22Rv1 (cell line): ENCODE measurements around the gene GLB1L3.

Experiments used
- H3K27ac ChIP-seq: fragments of 450-650 bp; 2 replicates; pipeline ENCODE4 v1.5.1; 2017
- CTCF ChIP-seq: fragments of 450-650 bp; IDR thresholded peaks from 2 replicates; pipeline ENCODE4 v1.5.1; 2017; ENCODE audit warnings: mild to moderate bottlenecking
- ZFX ChIP-seq: fragments of 450-650 bp; IDR thresholded peaks from 2 replicates; pipeline ENCODE4 v1.6.1; 2017; ENCODE audit warnings: antibody characterized with exemption, borderline replicate concordance

Gene GLB1L3

DNA sequence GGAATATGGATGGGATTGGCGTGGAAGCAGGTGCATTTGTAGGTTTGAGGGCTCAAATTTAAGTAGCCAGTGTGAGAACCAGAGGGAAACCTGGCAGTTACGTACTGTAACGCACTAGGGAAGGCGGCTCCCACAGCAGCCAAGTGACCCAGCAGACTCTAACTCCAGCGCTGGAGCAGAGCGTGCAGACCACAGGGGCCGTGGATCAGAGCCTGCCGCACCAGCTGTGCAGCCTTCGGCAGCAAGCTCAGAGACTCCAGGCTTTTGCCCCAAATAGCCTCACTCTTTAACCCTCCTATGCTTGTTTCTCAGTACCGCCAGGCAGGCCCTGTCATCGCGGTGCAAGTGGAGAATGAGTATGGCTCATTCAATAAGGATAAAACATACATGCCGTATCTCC lies 12.3 kb downstream of the GLB1L3 start:
- TF ChIP-seq CTCF, result no peak
- TF ChIP-seq ZFX, result no peak
- no peak overlapping the region for H3K27ac ChIP-seq

GRCh38 chr11:134289167-134289566 lies 13.0 kb downstream of the GLB1L3 start:
- TF ChIP-seq CTCF (no peak), ZFX (no peak)
- H3K27ac ChIP-seq, result no peak overlapping the region

DNA sequence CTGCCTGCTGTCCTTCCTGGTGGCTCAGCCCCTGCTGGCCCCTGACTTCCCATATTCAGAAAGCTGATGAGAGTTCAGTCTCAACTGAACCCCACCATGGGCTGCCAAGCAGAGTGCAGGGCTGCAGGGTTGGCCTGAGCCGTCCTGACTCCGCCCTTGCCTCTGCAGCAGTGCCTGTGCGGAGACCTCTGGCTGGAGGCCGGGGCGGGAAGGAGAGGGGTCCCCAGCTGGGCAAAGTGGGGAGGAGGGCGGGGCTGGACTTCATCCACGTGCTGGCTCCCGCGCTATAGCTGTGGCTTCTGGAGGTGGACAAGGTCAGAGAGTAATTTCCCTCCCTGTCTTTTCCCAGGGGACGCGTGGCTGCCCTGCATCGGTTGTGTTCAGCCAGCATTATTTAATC lies 13.6 kb downstream of the GLB1L3 start:
- H3K27ac ChIP-seq, result no peak overlapping the region
- TF ChIP-seq CTCF (no peak), ZFX (no peak)

- TF ChIP-seq ZFX (no peak), CTCF (no peak)
- no peak overlapping the region for H3K27ac ChIP-seq
Observed at GRCh38 chr11:134290646-134291045, 14.5 kb downstream of the GLB1L3 start.

DNA sequence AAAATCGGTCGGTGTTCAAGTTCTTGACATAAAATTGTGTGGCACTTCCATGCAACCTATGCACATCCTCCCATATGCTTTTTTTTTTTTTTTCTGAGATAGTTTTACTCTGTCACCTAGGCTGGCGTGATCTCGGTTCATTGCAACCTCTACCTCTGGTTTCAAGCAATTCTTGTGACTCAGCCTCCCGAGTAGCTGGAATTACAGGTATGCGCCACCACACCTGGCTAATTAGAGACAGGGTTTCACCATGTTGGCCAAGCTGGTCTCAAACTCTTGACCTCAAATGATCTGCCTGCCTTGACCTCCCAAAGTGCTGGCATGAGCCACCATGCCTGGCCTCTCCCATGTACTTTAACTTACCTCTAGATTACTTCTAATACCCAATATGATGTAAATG lies 15.0 kb downstream of the GLB1L3 start:
- no peak overlapping the region for H3K27ac ChIP-seq
- TF ChIP-seq ZFX, result no peak
- no peak for TF ChIP-seq CTCF

DNA sequence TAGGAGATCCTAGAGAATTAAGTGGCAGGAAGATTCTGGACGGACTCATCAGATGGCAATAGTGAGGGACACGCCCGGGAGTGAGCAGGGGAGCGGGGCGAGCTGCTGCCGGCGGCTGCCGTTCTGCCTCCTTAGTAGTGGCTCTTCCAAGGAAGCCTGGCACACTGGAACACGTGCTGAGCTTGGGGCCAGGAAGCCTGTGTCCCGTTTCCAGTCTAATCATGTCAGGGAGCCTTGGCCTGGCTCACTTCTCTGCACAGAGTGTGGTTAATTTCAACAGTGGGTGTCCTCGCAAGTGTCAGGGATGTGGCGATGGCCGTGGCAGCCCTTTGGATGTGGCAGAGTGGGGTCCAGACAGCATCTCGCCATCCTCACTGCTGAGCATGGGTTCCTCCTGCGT lies 16.5 kb downstream of the GLB1L3 start:
- H3K27ac ChIP-seq, result no peak overlapping the region
- TF ChIP-seq ZFX, result no peak
- no peak for TF ChIP-seq CTCF

DNA sequence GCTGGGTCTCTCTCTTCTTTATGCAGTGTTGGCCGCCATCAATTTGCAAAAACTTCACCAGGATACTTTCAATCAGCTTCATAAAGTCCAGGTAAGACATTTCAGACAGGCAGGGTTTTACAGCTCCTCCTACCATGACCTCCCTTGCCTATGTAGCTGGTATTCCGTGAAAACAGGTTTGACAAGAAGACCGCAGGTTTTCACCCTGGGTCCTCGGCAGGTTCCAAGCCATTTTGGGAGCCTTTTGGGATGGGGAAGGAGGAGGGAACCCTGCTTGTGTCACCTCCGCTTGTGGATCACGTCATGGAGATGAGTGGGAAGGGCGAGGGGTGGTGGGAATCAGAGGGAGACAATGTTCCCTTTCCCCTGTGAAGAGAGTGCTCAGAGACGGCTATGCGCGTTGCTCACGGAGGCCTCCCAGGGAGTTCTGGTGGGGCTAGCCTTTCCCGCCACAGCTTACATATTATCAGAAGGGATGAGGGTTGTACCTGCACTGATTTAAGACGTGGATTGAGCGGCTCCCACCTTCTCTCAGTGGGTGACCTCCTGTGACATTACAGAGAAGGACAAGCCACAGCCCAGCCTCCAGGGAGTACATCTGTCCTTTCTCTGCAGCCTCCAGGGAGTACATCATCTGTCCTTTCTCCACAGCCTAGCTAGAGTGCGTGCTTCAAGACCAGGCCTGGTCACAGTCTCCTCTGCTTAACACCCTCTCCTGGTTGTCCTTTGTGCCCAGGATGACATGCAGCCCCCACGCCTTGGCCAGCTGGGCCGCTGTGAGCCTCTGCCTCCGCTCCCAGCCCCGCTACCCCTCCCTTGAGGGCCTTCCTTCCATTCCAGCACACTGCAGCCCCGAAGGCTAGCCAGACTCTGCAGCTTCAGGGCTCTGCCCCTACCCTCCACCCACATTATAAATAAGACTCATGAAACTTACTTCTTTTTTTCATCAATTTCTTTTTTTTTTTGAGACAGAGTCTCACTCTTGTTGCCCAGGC lies 17.2 kb downstream of the GLB1L3 start:
- H3K27ac ChIP-seq, result no peak overlapping the region
- TF ChIP-seq CTCF, result no peak
- TF ChIP-seq ZFX, result no peak
